NCI-H2196 (cell line): ENCODE data around the gene CRACDL.

Experiments
- DNase-seq: peaks from one replicate; lab custom pipeline; 2025; ENCODE audit not compliant: unreplicated experiment; lab: John Stamatoyannopoulos, UW

Gene CRACDL

GRCh38 chr2:98826856-98827255 is 109.2 kb downstream of the CRACDL start:
- DNase-seq, result no peak

GRCh38 chr2:98825858-98826257 is 110.2 kb downstream of the CRACDL start:
- no peak for DNase-seq

GRCh38 chr2:98825404-98825803 is 110.6 kb downstream of the CRACDL start:
- no peak for DNase-seq

- no peak for DNase-seq
These were observed 111.0 kb downstream of the CRACDL start for GRCh38 chr2:98825020-98825350.

- DNase-seq, result no peak
These were observed 111.6 kb downstream of the CRACDL start for GRCh38 chr2:98824256-98825019.

- no peak for DNase-seq
These were observed 112.5 kb downstream of the CRACDL start for GRCh38 chr2:98823196-98824170.

GRCh38 chr2:98822301-98823164 is 113.5 kb downstream of the CRACDL start:
- no peak for DNase-seq

- DNase-seq, result no peak
These were observed 114.3 kb downstream of the CRACDL start for GRCh38 chr2:98821629-98822135.

GRCh38 chr2:98819231-98819766 is 116.7 kb downstream of the CRACDL start:
- DNase-seq, result no peak

- DNase-seq, result no peak
These were observed 117.9 kb downstream of the CRACDL start for GRCh38 chr2:98818164-98818563.

GRCh38 chr2:98816281-98816680 is 119.7 kb downstream of the CRACDL start:
- DNase-seq, result no peak

GRCh38 chr2:98815795-98816194 is 120.2 kb downstream of the CRACDL start:
- DNase-seq, result no peak

GRCh38 chr2:98811766-98812165 is 124.3 kb downstream of the CRACDL start:
- no peak for DNase-seq

GRCh38 chr2:98810588-98810928 is 125.5 kb downstream of the CRACDL start:
- no peak for DNase-seq

- DNase-seq, result no peak
These were observed 126.0 kb downstream of the CRACDL start for GRCh38 chr2:98809878-98810587.

- no peak for DNase-seq
These were observed 126.9 kb downstream of the CRACDL start for GRCh38 chr2:98809116-98809515.

- DNase-seq, result no peak
These were observed 127.5 kb downstream of the CRACDL start for GRCh38 chr2:98808546-98808945.

GRCh38 chr2:98807929-98808328 is 128.1 kb downstream of the CRACDL start:
- DNase-seq, result no peak

- no peak for DNase-seq
These were observed 128.8 kb downstream of the CRACDL start for GRCh38 chr2:98807221-98807620.

- peak; percentile 93 for DNase-seq
These were observed 129.8 kb downstream of the CRACDL start for GRCh38 chr2:98806236-98806697.
